ENCODE measurements around the gene NAALADL1.

NAALADL1 gene

GRCh38 chr11:65058419-65059054 is at the start of gene NAALADL1:
TSS of gene NAALADL1 (minus strand) at chr11:65058553. CDS start at chr11:65058521, 32 bp downstream.
- FAIRE-seq (no peak), DNase-seq (ENCODE audit: insufficient read length, low spot score) (no peak)
- TF ChIP-seq CTCF (IDR thresholded peaks at IDR 0.05; ENCODE audit: insufficient read depth, missing control alignments): no peak

- TF ChIP-seq CTCF (IDR thresholded peaks at IDR 0.05; ENCODE audit: insufficient read depth, missing control alignments): no peak
- FAIRE-seq (no peak), DNase-seq (ENCODE audit: insufficient read length, low spot score) (no peak)
These were observed 49.6 kb upstream of the NAALADL1 start for GRCh38 chr11:65107751-65108468.

- FAIRE-seq (no peak), DNase-seq (ENCODE audit: insufficient read length, low spot score) (no peak)
- TF ChIP-seq CTCF (IDR thresholded peaks at IDR 0.05; ENCODE audit: insufficient read depth, missing control alignments): no peak
These were observed 48.7 kb upstream of the NAALADL1 start for GRCh38 chr11:65107078-65107477.

- no peak for FAIRE-seq
- TF ChIP-seq CTCF (IDR thresholded peaks at IDR 0.05; ENCODE audit: insufficient read depth, missing control alignments): no peak
- DNase-seq (ENCODE audit: insufficient read length, low spot score): no peak
These were observed 46.3 kb upstream of the NAALADL1 start for GRCh38 chr11:65104628-65105027.

GRCh38 chr11:65103476-65103875 is 45.1 kb upstream of the NAALADL1 start:
- FAIRE-seq (no peak), DNase-seq (ENCODE audit: insufficient read length, low spot score) (no peak)
- no peak for TF ChIP-seq CTCF (IDR thresholded peaks at IDR 0.05; ENCODE audit: insufficient read depth, missing control alignments)

- FAIRE-seq (no peak), DNase-seq (ENCODE audit: insufficient read length, low spot score) (no peak)
- TF ChIP-seq CTCF (IDR thresholded peaks at IDR 0.05; ENCODE audit: insufficient read depth, missing control alignments): no peak
These were observed 44.1 kb upstream of the NAALADL1 start for GRCh38 chr11:65102142-65103095.

All from D721Med (cell line).